ENCODE measurements around the gene ZNF215.

ZNF215 gene

GRCh38 chr11:6888830-6889229 lies 37.4 kb upstream of the ZNF215 start:
- no peak overlapping the region for H3K4me2 ChIP-seq (ENCODE audit: insufficient read depth, low read length)
- no peaks in the 10 kb centered on the region for H4K20me1 ChIP-seq (ENCODE audit: insufficient read depth, low read length)
- H3K27ac ChIP-seq (ENCODE audit: low read length) = no peak overlapping the region
- H3K27me3 ChIP-seq (ENCODE audit: insufficient read depth, low read length, poor library complexity) = no peaks in the 10 kb centered on the region
- no peaks in the 10 kb centered on the region for H3K79me2 ChIP-seq (ENCODE audit: insufficient read depth, low read length)
- no peak overlapping the region for H3K9ac ChIP-seq (ENCODE audit: low read depth, low read length)
- no peak for DNase-seq
- TF ChIP-seq, protein P1, sequence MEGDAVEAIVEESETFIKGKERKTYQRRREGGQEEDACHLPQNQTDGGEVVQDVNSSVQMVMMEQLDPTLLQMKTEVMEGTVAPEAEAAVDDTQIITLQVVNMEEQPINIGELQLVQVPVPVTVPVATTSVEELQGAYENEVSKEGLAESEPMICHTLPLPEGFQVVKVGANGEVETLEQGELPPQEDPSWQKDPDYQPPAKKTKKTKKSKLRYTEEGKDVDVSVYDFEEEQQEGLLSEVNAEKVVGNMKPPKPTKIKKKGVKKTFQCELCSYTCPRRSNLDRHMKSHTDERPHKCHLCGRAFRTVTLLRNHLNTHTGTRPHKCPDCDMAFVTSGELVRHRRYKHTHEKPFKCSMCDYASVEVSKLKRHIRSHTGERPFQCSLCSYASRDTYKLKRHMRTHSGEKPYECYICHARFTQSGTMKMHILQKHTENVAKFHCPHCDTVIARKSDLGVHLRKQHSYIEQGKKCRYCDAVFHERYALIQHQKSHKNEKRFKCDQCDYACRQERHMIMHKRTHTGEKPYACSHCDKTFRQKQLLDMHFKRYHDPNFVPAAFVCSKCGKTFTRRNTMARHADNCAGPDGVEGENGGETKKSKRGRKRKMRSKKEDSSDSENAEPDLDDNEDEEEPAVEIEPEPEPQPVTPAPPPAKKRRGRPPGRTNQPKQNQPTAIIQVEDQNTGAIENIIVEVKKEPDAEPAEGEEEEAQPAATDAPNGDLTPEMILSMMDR (IDR thresholded peaks at IDR 0.05; ENCODE audit: borderline replicate concordance, extremely low read depth, low read length, poor library complexity, severe bottlenecking) = no peak
- TF ChIP-seq EZH2 (IDR thresholded peaks at IDR 0.05; ENCODE audit: borderline replicate concordance, low read depth, low read length, severe bottlenecking) = no peak
- no peak overlapping the region for H3K4me3 ChIP-seq (ENCODE audit: low read depth in 1 of 2, low read length in 2 of 2)
- no peaks in the 10 kb centered on the region for H3K9me3 ChIP-seq (ENCODE audit: insufficient read depth, low read length, severe bottlenecking)
- H3K4me1 ChIP-seq (ENCODE audit: insufficient read depth, low read length) = no peaks in the 10 kb centered on the region
- H3K36me3 ChIP-seq (ENCODE audit: insufficient read depth, low read length) = no peaks in the 10 kb centered on the region
- no peak for ATAC-seq (ENCODE audit: insufficient read depth, low read depth)
- H2AFZ ChIP-seq (ENCODE audit: low read depth, low read length) = no peak overlapping the region

GRCh38 chr11:6889835-6890234 lies 36.4 kb upstream of the ZNF215 start:
- TF ChIP-seq, protein P1 (IDR thresholded peaks at IDR 0.05; ENCODE audit: borderline replicate concordance, extremely low read depth, low read length, poor library complexity, severe bottlenecking) = no peak
- no peak for TF ChIP-seq EZH2 (IDR thresholded peaks at IDR 0.05; ENCODE audit: borderline replicate concordance, low read depth, low read length, severe bottlenecking)
- H3K9ac ChIP-seq (ENCODE audit: low read depth, low read length) = no peak overlapping the region
- H3K79me2 ChIP-seq (ENCODE audit: insufficient read depth, low read length) = no peaks in the 10 kb centered on the region
- no peak overlapping the region for H3K4me3 ChIP-seq (ENCODE audit: low read depth in 1 of 2, low read length in 2 of 2)
- H3K36me3 ChIP-seq (ENCODE audit: insufficient read depth, low read length) = no peaks in the 10 kb centered on the region
- ATAC-seq (ENCODE audit: insufficient read depth, low read depth) = no peak
- H3K9me3 ChIP-seq (ENCODE audit: insufficient read depth, low read length, severe bottlenecking) = no peaks in the 10 kb centered on the region
- H3K4me2 ChIP-seq (ENCODE audit: insufficient read depth, low read length) = no peak overlapping the region
- no peak for DNase-seq
- H3K27me3 ChIP-seq (ENCODE audit: insufficient read depth, low read length, poor library complexity) = no peaks in the 10 kb centered on the region
- H3K4me1 ChIP-seq (ENCODE audit: insufficient read depth, low read length) = no peaks in the 10 kb centered on the region
- H2AFZ ChIP-seq (ENCODE audit: low read depth, low read length) = no peak overlapping the region
- no peak overlapping the region for H3K27ac ChIP-seq (ENCODE audit: low read length)
- no peaks in the 10 kb centered on the region for H4K20me1 ChIP-seq (ENCODE audit: insufficient read depth, low read length)

DNA sequence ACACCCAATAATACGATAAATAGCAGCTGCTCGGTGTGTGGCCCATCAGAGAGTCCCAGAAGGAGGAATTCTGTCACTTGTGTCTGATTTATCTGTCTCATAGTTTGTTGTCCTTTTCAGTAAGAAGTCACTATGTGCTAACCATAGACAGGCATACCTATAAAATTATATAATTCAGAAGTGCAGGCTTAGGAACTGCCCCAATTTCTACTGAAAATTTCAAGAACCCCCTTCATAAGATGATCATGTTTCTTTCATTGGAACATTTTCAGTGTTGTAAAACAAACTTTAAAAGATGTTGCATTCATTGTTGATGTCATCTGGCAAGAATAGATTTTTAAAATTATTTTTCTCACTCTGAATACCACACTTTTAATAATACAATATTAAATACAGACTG lies 33.8 kb upstream of the ZNF215 start, which contains the start of gene OR2D2:
OR2D2 (minus strand) TSS at position 101 of the 400 bp plus-strand sequence; CDS start at position 101, 0 bp downstream.
- no peaks in the 10 kb centered on the region for H3K27me3 ChIP-seq (ENCODE audit: insufficient read depth, low read length, poor library complexity)
- no peaks in the 10 kb centered on the region for H3K79me2 ChIP-seq (ENCODE audit: insufficient read depth, low read length)
- H2AFZ ChIP-seq (ENCODE audit: low read depth, low read length) = no peak within 1 kb of the TSS
- DNase-seq (no peak), ATAC-seq (ENCODE audit: insufficient read depth, low read depth) (no peak)
- TF ChIP-seq, protein P1 (IDR thresholded peaks at IDR 0.05; ENCODE audit: borderline replicate concordance, extremely low read depth, low read length, poor library complexity, severe bottlenecking) = no peak
- no peak for TF ChIP-seq EZH2 (IDR thresholded peaks at IDR 0.05; ENCODE audit: borderline replicate concordance, low read depth, low read length, severe bottlenecking)
- H3K36me3 ChIP-seq (ENCODE audit: insufficient read depth, low read length) = no peaks in the 10 kb centered on the region
- no peak within 1 kb of the TSS for H3K27ac ChIP-seq (ENCODE audit: low read length)
- H3K4me1 ChIP-seq (ENCODE audit: insufficient read depth, low read length) = no peaks in the 10 kb centered on the region
- no peak within 1 kb of the TSS for H3K4me2 ChIP-seq (ENCODE audit: insufficient read depth, low read length)
- no peaks in the 10 kb centered on the region for H4K20me1 ChIP-seq (ENCODE audit: insufficient read depth, low read length)
- no peak within 1 kb of the TSS for H3K9ac ChIP-seq (ENCODE audit: low read depth, low read length)
- H3K4me3 ChIP-seq (ENCODE audit: low read depth in 1 of 2, low read length in 2 of 2) = no peak within 1 kb of the TSS
- H3K9me3 ChIP-seq (ENCODE audit: insufficient read depth, low read length, severe bottlenecking) = no peaks in the 10 kb centered on the region

DNA sequence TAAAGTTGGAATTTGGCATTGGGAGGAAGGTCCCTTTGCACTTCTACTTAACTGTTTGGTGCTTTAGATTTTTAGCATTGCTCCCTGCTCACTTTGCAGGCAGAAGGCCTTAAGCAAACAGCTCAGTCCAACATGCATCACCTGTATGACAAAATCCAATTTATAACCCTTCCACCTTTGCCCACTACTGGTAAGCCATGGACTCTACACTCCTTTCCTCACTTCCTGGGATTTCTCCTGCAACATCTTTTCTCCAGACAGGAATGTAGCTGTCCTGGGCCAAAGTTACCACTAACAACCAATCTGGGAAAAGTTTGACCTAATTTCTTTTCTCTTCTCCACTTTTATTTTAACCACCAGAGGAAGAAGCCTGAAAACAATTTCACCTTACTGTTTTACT lies 32.1 kb upstream of the ZNF215 start:
- Histone ChIP-seq H3K4me2 (ENCODE audit: insufficient read depth, low read length) (no peak overlapping the region), H3K27ac (ENCODE audit: low read length) (no peak overlapping the region), H2AFZ (ENCODE audit: low read depth, low read length) (no peak overlapping the region), H3K9ac (ENCODE audit: low read depth, low read length) (no peak overlapping the region), H3K27me3 (ENCODE audit: insufficient read depth, low read length, poor library complexity) (no peaks in the 10 kb centered on the region), H3K4me1 (ENCODE audit: insufficient read depth, low read length) (no peaks in the 10 kb centered on the region), H3K4me3 (ENCODE audit: low read depth in 1 of 2, low read length in 2 of 2) (no peak overlapping the region), H4K20me1 (ENCODE audit: insufficient read depth, low read length) (no peaks in the 10 kb centered on the region), H3K79me2 (ENCODE audit: insufficient read depth, low read length) (no peaks in the 10 kb centered on the region), H3K9me3 (ENCODE audit: insufficient read depth, low read length, severe bottlenecking) (no peaks in the 10 kb centered on the region), H3K36me3 (ENCODE audit: insufficient read depth, low read length) (no peaks in the 10 kb centered on the region)
- DNase-seq = no peak
- TF ChIP-seq, protein P1 (IDR thresholded peaks at IDR 0.05; ENCODE audit: borderline replicate concordance, extremely low read depth, low read length, poor library complexity, severe bottlenecking) = no peak
- no peak for TF ChIP-seq EZH2 (IDR thresholded peaks at IDR 0.05; ENCODE audit: borderline replicate concordance, low read depth, low read length, severe bottlenecking)
- ATAC-seq (ENCODE audit: insufficient read depth, low read depth) = no peak

All from DND-41 (cell line).